Measurements from ENCODE around the gene PISD. TPM values are rescaled to one million over a fixed set of nuclear protein-coding genes. Genes with fewer than 3 reads are reported as not detected.

Gene PISD
- total RNA-seq, 4 donors from 2014 or later, result 21.4 to 34.0 (median 30.6) TPM

- H3K27ac ChIP-seq, result no peak overlapping the region
- no peak overlapping the region for H3K4me3 ChIP-seq
- no peaks in the 10 kb centered on the region for H3K27me3 ChIP-seq
- intact Hi-C loops (cut with DNase I), result no loop called here
- no peaks in the 10 kb centered on the region for H3K9me3 ChIP-seq
- 68 to 73% methylated on average over 3 of the region's 3 CpGs for WGBS, 2 donors
- no peak for TF ChIP-seq POLR2A (IDR thresholded peaks at IDR 0.05)
- no peak for TF ChIP-seq CTCF (IDR thresholded peaks at IDR 0.05)
- no peak for DNase-seq
- H3K36me3 ChIP-seq, result peaks cover 0 to 57% (median 5%) of the 10 kb centered on the region in 3 donors
- H3K4me1 ChIP-seq, result no peaks in the 10 kb centered on the region
Observed at GRCh38 chr22:31585161-31585859, 76.7 kb downstream of the PISD start.

GRCh38 chr22:31584804-31585160, 77.2 kb downstream of the PISD start:
- Histone ChIP-seq H3K27ac (no peak overlapping the region), H3K36me3 (peaks cover 0 to 58% (median 5%) of the 10 kb centered on the region in 3 donors)

GRCh38 chr22:31583861-31584485, 78.0 kb downstream of the PISD start:
- intact Hi-C loops (cut with DNase I), result no loop called here
- TF ChIP-seq POLR2A (IDR thresholded peaks at IDR 0.05) (no peak), CTCF (IDR thresholded peaks at IDR 0.05) (no peak)
- DNase-seq, result no peak
- Histone ChIP-seq H3K36me3 (peaks cover 0 to 60% (median 5%) of the 10 kb centered on the region in 3 donors), H3K4me3 (no peak overlapping the region), H3K9me3 (no peaks in the 10 kb centered on the region), H3K27me3 (no peaks in the 10 kb centered on the region), H3K27ac (no peak overlapping the region), H3K4me1 (no peaks in the 10 kb centered on the region)
- WGBS, 2 donors, result 92 to 100% methylated on average over 3 of the region's 3 CpGs

More at GRCh38 chr22:31584804-31585160, 77.2 kb downstream of the PISD start:
- 83 to 86% methylated on average over 5 of the region's 5 CpGs for WGBS, 2 donors
- intact Hi-C loops (cut with DNase I), result no loop called here
- Histone ChIP-seq H3K4me1 (no peaks in the 10 kb centered on the region), H3K27me3 (no peaks in the 10 kb centered on the region), H3K9me3 (no peaks in the 10 kb centered on the region), H3K4me3 (no peak overlapping the region)
- DNase-seq, result no peak
- TF ChIP-seq POLR2A (IDR thresholded peaks at IDR 0.05) (no peak), CTCF (IDR thresholded peaks at IDR 0.05) (no peak)

GRCh38 chr22:31579835-31580242, 82.2 kb downstream of the PISD start:
- WGBS, 2 donors, result 57 to 83% methylated on average over 1 of the region's 1 CpG
- Histone ChIP-seq H3K4me1 (no peaks in the 10 kb centered on the region), H3K9me3 (no peaks in the 10 kb centered on the region), H3K4me3 (no peak overlapping the region), H3K27me3 (no peaks in the 10 kb centered on the region), H3K36me3 (peaks cover 0 to 65% (median 0%) of the 10 kb centered on the region in 3 donors), H3K27ac (no peak overlapping the region)
- TF ChIP-seq CTCF (IDR thresholded peaks at IDR 0.05), result no peak
- no peak for DNase-seq
- intact Hi-C loops (cut with DNase I), result no loop called here

- H3K4me1 ChIP-seq, result no peaks in the 10 kb centered on the region
- no peak overlapping the region for H3K27ac ChIP-seq
- no peaks in the 10 kb centered on the region for H3K27me3 ChIP-seq
- intact Hi-C loops (cut with DNase I), result no loop called here
- peaks cover 0 to 68% (median 0%) of the 10 kb centered on the region in 3 donors for H3K36me3 ChIP-seq
- WGBS, 2 donors, result 67 to 100% methylated on average over 1 to 2 of the region's 5 CpGs
- H3K4me3 ChIP-seq, result no peak overlapping the region
- DNase-seq, result no peak
- no peaks in the 10 kb centered on the region for H3K9me3 ChIP-seq
- TF ChIP-seq POLR2A (IDR thresholded peaks at IDR 0.05), result no peak
- no peak for TF ChIP-seq CTCF (IDR thresholded peaks at IDR 0.05)
Observed at GRCh38 chr22:31578171-31578570, 83.8 kb downstream of the PISD start.

Measured in esophagus squamous epithelium (tissue), 5 donors.